Smooth muscle cell (in vitro differentiated cells): ENCODE results near the gene KDM4B. TPM values are rescaled to one million over a fixed set of nuclear protein-coding genes. Genes with fewer than 3 reads are reported as not detected.

Source experiments
- DNase-seq: peaks from one replicate; lab custom pipeline; 2025; ENCODE audit not compliant: unreplicated experiment; lab: John Stamatoyannopoulos, UW
- H2AFZ ChIP-seq: fragments of 200-600 bp; sonication (generic); 2 replicates; pipeline ENCODE4 v1.6.0; 2016; ENCODE audit warnings: antibody characterized with exemption, low read depth, mild to moderate bottlenecking
- H3F3A ChIP-seq: fragments of 200-600 bp; sonication (generic); 2 replicates; pipeline ENCODE4 v1.6.0; 2017; ENCODE audit warnings: antibody characterized with exemption, low read depth
- H3K27ac ChIP-seq: fragments of 200-600 bp; sonication (generic); 2 replicates; pipeline ENCODE4 v1.5.1; 2016; ENCODE audit warnings: low read depth, mild to moderate bottlenecking
- H3K27me3 ChIP-seq: fragments of 200-600 bp; sonication (generic); 2 replicates; pipeline ENCODE4 v1.6.1; 2016; ENCODE audit warnings: low read depth, mild to moderate bottlenecking
- H3K36me3 ChIP-seq: fragments of 200-600 bp; sonication (generic); 2 replicates; pipeline ENCODE4 v1.5.1; 2016; ENCODE audit warnings: low read depth
- H3K4me1 ChIP-seq: fragments of 200-600 bp; sonication (generic); 2 replicates; pipeline ENCODE4 v1.5.1; 2016; ENCODE audit warnings: low read depth
- H3K4me2 ChIP-seq: fragments of 200-600 bp; sonication (generic); 2 replicates; pipeline ENCODE4 v1.6.0; 2016; ENCODE audit warnings: mild to moderate bottlenecking
- H3K4me3 ChIP-seq: fragments of 200-600 bp; sonication (generic); 2 replicates; pipeline ENCODE4 v1.5.1; 2016; ENCODE audit warnings: mild to moderate bottlenecking
- H3K79me2 ChIP-seq: fragments of 200-600 bp; sonication (generic); 2 replicates; pipeline ENCODE4 v1.6.0; 2016; ENCODE audit warnings: low read depth, mild to moderate bottlenecking
- H3K9ac ChIP-seq: fragments of 200-600 bp; sonication (generic); 2 replicates; pipeline ENCODE4 v1.6.0; 2016; ENCODE audit warnings: low read depth
- H3K9me3 ChIP-seq: fragments of 200-600 bp; sonication (generic); replicated peaks from 2 replicates; pipeline ENCODE4 v1.5.1; 2016; ENCODE audit warnings: low read depth
- H4K20me1 ChIP-seq: fragments of 200-600 bp; sonication (generic); 2 replicates; pipeline ENCODE4 v1.6.0; 2016; ENCODE audit warnings: low read depth
- WGBS: methylation state at CpG from one replicate; pipeline ENCODE4 v1.1.7; 2016; ENCODE audit warnings: low lambda C conversion rate; 5-methylcytosine and 5-hydroxymethylcytosine counted together
- polyA plus RNA-seq: library from polyadenylated mRNA; unstranded; fragments of >200 nt; fragmentation: Nextera tagmentation; extraction: Ambion mirVana; gene quantifications from 2 replicates; pipeline ENCODE4 v1.2.1, GENCODE V29; 2016
- total RNA-seq: library from RNA; depleted of rRNA; stranded (reverse); fragments of >200 nt; gene quantifications from 2 replicates; pipeline ENCODE4 v1.2.3, GENCODE V29; 2014
- TF ChIP-seq, protein P1 (sequence below): fragments of 200-600 bp; sonication (generic); IDR thresholded peaks from 2 replicates; pipeline ENCODE4 v1.5.1; 2017; ENCODE audit warnings: borderline replicate concordance, mild to moderate bottlenecking, antibody characterized with exemption; ENCODE audit not compliant: insufficient read depth, poor library complexity, severe bottlenecking

Gene KDM4B
- total and polyA plus RNA-seq, 2 experiments from 2014 or later, result 27.9 to 32.3 TPM

GRCh38 chr19:5058521-5059212 lies 89.8 kb downstream of the KDM4B start:
- 76% methylated on average over 34 of the region's 34 CpGs for WGBS

DNA sequence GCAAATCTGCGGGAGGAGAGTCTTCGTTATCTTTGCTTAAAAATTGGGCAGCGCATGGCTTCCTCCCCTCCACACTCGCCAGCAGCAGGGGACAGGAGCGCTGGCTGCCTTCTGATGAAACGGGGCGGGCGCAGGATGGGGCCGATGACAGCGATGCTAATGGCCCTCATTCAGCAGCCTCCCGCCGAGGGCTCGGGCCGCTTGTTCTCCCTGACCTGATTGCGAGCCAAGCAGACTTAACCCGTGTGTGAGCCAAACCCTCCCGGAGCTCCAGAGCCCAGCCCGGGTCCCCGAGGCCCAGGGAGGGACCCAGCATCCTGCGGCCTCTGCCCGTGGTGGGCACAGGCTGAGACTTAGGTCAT lies 90.3 kb downstream of the KDM4B start:
- Histone ChIP-seq H3K4me2 (no peak overlapping the region), H3K27ac (no peak overlapping the region), H3K9ac (no peak overlapping the region), H3K36me3 (peaks cover 5% of the 10 kb centered on the region), H3K4me3 (no peak overlapping the region), H3K4me1 (peaks cover 3% of the 10 kb centered on the region), H2AFZ (no peak overlapping the region), H3K9me3 (no peaks in the 10 kb centered on the region), H3F3A (no peaks in the 10 kb centered on the region), H3K79me2 (peaks cover 8% of the 10 kb centered on the region), H3K27me3 (no peaks in the 10 kb centered on the region), H4K20me1 (peaks cover 100% of the 10 kb centered on the region)
- WGBS, result 91% methylated on average over 21 of the region's 21 CpGs
- no peak for DNase-seq
- TF ChIP-seq, protein P1, sequence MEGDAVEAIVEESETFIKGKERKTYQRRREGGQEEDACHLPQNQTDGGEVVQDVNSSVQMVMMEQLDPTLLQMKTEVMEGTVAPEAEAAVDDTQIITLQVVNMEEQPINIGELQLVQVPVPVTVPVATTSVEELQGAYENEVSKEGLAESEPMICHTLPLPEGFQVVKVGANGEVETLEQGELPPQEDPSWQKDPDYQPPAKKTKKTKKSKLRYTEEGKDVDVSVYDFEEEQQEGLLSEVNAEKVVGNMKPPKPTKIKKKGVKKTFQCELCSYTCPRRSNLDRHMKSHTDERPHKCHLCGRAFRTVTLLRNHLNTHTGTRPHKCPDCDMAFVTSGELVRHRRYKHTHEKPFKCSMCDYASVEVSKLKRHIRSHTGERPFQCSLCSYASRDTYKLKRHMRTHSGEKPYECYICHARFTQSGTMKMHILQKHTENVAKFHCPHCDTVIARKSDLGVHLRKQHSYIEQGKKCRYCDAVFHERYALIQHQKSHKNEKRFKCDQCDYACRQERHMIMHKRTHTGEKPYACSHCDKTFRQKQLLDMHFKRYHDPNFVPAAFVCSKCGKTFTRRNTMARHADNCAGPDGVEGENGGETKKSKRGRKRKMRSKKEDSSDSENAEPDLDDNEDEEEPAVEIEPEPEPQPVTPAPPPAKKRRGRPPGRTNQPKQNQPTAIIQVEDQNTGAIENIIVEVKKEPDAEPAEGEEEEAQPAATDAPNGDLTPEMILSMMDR, result no peak

More at GRCh38 chr19:5058521-5059212, 89.8 kb downstream of the KDM4B start:
- Histone ChIP-seq H3K36me3 (peaks cover 5% of the 10 kb centered on the region), H3K27ac (no peak overlapping the region), H3K4me2 (no peak overlapping the region), H3K4me3 (no peak overlapping the region), H3K79me2 (peaks cover 8% of the 10 kb centered on the region), H3K4me1 (peaks cover 3% of the 10 kb centered on the region), H3K9ac (no peak overlapping the region), H3F3A (no peaks in the 10 kb centered on the region), H2AFZ (no peak overlapping the region), H4K20me1 (peaks cover 100% of the 10 kb centered on the region), H3K9me3 (no peaks in the 10 kb centered on the region), H3K27me3 (no peaks in the 10 kb centered on the region)
- no peak for DNase-seq
- TF ChIP-seq, protein P1, result no peak

DNA sequence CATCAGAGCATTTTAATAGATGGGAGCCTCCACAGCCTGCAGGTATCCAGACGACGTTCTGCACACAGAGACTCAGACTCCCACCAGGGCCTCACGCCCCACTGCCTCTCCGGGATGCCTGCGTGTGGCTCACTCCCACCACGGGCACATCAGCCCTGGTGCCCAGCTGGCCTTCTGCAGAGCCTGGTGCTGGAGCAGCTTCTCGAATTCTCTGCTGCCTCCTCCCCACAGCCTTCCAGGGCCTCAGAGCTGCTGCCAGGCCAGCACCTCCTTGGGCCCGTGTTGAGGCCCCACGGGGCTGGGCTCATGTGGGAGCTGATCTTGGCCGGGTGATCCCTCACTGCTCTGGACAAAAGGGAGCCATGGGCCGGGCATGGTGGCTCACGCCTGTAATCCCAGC lies 90.9 kb downstream of the KDM4B start:
- H4K20me1 ChIP-seq, result peaks cover 100% of the 10 kb centered on the region
- H3K4me3 ChIP-seq, result no peak overlapping the region
- no peak overlapping the region for H3K9ac ChIP-seq
- peaks cover 3% of the 10 kb centered on the region for H3K4me1 ChIP-seq
- no peaks in the 10 kb centered on the region for H3K27me3 ChIP-seq
- TF ChIP-seq, protein P1, result no peak
- no peak for DNase-seq
- peaks cover 5% of the 10 kb centered on the region for H3K36me3 ChIP-seq
- 92% methylated on average over 12 of the region's 12 CpGs for WGBS
- H3K27ac ChIP-seq, result no peak overlapping the region
- H3K4me2 ChIP-seq, result no peak overlapping the region
- peaks cover 8% of the 10 kb centered on the region for H3K79me2 ChIP-seq
- no peaks in the 10 kb centered on the region for H3K9me3 ChIP-seq
- no peak overlapping the region for H2AFZ ChIP-seq
- H3F3A ChIP-seq, result no peaks in the 10 kb centered on the region

DNA sequence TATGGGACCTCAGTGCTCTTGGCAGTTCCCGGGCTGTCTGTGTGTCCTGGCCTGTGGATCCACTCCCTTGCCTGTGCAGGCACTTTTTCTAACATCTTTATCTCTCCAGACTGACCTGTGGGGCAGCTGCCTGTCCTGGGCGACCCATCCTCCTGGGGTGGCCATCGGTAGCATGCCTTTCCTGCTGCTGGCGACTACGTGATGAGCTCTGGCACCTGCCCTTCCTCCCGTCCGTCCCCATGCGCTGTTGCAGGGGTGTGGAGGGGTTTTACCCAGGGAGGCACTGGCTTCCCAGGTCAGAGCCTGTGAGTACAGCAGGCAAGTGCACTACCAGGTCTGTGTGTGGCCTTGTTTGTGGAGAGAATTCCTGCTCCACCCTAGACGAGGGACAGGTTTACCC lies 93.3 kb downstream of the KDM4B start:
- H3F3A ChIP-seq, result no peaks in the 10 kb centered on the region
- H3K9me3 ChIP-seq, result no peaks in the 10 kb centered on the region
- H3K36me3 ChIP-seq, result peaks cover 5% of the 10 kb centered on the region
- peaks cover 100% of the 10 kb centered on the region for H4K20me1 ChIP-seq
- H3K79me2 ChIP-seq, result peaks cover 8% of the 10 kb centered on the region
- H3K27ac ChIP-seq, result no peak overlapping the region
- TF ChIP-seq, protein P1, result no peak
- H3K4me3 ChIP-seq, result no peak overlapping the region
- 91% methylated on average over 9 of the region's 9 CpGs for WGBS
- no peak for DNase-seq
- no peak overlapping the region for H2AFZ ChIP-seq
- H3K4me2 ChIP-seq, result no peak overlapping the region
- H3K27me3 ChIP-seq, result no peaks in the 10 kb centered on the region
- H3K9ac ChIP-seq, result no peak overlapping the region
- peaks cover 3% of the 10 kb centered on the region for H3K4me1 ChIP-seq
